ENCODE measurements around the gene PTPN14.

GRCh38 chr1:214310777-214311690 is 240.4 kb downstream of the PTPN14 start:
- no peak for TF ChIP-seq CTCF (conservative IDR thresholded peaks at IDR 0.05; ENCODE audit: low read depth, low read length)
- no peak for TF ChIP-seq POLR2A (IDR thresholded peaks at IDR 0.05; ENCODE audit: low read depth, low read length)

All from IMR-90 (cell line).